GM18499 (cell line): Measurements from ENCODE around the gene MYH11.
"Not testable (repeated sequence)": the region's sequence is repeated elsewhere in the genome, so short reads cannot be mapped to it uniquely, and the experiment has no call there.

Experiments used
- ATAC-seq: cut with Tn5 transposase; IDR thresholded peaks from one replicate; pipeline ENCODE4 v1.9.1; 2021; ENCODE audit warnings: moderate number of reproducible peaks; ENCODE audit not compliant: insufficient read depth, unreplicated experiment

MYH11 gene

DNA sequence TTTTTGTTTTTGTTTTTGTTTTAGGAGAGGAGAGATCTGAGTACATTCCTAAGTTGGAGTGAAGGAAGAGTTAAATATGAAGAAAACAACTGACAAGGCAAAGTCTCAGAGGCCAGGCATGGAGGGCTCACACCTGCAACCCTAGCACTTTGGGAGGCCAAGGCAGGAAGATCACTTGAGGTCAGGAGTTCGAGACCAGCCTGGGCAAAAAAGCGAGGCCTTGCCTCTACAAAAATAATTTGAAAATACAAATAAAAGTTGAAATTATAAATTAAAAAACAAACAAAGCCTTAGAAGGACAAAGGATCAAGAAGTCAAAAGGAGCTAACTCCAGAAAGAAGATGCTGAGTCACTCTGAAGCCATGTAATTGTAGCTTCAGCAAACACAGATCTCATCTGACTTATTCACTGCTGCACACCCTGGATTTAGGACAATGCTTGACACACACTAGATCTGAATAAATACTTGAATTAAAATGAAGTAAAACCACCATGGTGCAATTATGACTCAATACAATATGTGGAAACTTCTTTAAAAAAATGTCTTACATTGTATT is 22.5 kb upstream of the MYH11 start:
- ATAC-seq, result no peak

DNA sequence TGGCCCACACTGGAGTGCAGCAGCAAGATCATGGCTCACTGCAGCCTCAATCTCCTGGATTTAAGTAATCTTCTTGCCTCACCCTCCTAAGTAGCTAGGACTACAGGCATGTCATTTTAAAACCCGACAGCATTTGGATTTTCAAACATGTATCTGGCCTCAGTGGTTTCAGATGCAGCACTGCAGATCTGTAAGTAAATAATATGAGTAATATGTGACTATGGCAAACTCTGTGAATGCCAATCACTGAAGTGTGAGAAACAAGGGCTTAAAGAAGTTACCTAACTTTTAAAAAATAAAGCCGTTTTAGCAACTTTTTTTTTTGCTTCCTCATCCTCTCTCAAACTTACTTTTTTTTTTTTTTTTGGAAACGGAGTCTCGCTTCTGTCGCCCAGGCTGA is 19.7 kb upstream of the MYH11 start:
- no peak for ATAC-seq

DNA sequence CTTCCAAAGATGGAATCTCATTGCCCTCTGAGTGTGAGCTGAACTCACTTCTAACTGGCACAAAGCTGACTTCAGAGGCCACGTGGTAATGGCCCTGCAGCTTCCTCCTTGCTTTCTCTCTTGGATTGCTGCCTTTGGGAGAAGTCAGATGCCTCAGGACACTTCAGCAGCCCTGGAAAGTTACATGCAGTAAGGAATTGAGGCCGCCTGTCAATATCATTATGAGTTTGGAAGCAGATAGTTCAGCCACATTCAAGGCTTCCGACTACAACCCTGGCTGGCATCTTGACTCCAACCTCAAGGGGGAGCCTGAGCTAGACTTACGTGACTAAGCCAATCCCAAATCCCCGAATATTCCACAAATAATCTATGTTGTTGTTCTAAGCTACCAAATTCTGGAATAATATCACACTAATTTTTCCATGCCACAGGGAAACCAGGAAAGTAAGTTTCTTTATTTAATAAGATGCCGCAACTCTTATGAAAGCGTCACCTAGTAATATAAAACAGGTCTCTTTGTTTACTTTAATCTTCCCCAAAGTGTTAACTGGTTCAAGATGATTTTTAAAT is 18.0 kb upstream of the MYH11 start:
- no peak for ATAC-seq

DNA sequence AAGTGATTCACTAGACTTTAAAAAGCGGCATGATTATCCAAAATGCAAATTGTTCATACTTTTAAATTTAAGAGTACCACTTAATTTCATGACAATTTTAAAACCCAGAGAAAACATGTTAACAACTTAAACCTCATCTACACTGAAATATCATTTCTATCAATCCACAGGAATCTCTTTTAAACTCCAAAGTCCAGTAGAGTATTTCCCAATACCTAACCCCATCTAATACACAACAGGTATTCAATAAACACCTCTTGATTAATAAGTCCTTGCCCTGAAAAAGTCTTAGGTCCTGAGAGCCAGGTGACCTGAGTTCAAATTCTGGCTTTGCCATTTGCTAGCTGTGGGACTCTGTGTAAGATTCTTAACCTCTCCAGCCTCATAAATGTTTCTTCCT is 16.9 kb upstream of the MYH11 start:
- ATAC-seq, result no peak

DNA sequence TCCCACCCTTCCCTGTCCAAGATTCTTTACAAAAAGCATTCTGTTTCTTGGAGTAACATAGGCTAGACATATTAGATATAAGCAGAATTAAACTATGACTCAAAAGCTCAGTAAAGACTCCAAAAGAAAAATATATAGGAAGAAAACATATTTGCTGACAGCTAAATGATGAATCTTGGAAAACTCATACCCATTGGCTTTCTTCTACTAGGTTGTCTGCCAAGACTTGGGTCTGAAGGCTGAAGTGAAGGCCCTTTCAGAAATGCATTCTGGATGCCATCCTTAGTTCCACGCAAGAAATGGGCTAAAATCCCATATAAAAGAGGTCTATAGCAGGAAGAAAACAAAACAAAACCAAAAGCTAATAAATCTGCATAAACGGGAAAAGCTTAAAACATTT is 16.5 kb upstream of the MYH11 start:
- ATAC-seq, result no peak

DNA sequence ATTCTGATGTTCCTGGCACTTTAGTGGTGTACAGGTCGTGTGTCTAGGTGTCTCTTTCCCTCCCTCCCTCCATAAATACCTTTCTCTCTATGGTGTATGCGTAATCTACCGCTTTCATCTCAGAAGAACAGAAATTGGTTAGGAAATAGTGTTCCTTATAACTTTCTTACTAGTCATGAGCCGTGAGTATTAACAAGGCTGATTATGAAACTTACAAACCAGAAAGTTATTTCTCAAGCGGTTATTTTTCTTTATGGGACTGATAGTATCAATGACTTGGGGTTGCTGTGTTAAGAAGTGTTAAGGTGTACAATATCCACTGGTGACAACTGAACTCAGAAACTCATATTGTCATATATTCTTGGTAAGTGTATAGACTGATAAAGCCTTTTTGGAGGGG is 13.2 kb upstream of the MYH11 start:
- ATAC-seq, result no peak

DNA sequence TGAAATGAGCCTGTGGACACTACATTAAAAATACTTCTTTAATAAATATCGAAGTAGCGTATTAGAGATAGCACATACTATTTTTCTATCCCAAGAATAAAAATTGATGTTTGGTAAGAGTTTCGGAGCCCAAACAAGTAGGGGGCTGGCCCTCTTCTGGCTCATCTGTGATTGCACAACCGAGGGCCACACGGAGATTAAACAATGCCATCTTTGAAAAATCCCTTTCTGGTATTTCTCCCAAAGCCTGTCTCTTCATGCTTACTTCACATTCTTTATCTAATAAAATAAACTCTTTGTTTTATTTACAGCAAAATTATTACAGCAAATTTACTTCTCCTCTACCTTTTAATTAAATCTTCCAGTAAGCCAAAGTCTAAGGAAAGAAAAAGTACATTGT is 9.6 kb upstream of the MYH11 start:
- no peak for ATAC-seq

DNA sequence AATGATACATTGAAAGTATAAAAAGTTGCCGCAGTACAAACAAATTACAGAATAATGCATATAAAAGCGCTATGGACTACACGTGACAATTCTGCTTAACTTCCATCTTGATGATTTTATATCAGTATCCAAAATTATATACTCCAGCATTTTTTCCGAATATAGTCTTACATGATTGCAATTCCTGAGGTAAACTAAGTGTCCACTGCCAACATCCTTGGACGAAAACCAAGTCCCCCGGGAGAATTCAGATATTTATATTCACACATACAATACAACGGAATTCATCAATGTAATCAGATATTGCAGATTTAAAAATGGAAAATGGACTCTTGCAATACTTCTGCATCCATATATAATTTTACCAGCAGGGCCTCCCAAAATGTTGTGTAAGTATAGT is 8.9 kb upstream of the MYH11 start:
- no peak for ATAC-seq

DNA sequence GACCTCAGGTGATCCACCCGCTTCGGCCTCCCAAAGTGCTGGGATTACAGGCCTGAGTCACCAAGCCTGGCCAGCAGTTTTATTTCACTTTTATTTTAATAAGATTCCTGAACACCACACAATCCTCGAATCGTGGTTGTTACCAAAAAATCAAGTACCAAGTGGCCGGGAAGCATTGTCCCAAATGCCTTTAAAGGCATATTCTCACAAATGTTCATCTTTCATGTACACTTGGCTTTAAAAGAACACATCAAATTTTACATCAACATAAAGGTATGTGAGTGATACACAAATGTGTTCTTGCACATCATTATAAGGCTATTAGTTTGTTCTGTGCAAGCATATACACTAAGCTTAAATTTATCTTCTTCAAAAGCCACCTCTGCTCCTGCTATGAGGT is 8.1 kb upstream of the MYH11 start:
- ATAC-seq, result no peak

DNA sequence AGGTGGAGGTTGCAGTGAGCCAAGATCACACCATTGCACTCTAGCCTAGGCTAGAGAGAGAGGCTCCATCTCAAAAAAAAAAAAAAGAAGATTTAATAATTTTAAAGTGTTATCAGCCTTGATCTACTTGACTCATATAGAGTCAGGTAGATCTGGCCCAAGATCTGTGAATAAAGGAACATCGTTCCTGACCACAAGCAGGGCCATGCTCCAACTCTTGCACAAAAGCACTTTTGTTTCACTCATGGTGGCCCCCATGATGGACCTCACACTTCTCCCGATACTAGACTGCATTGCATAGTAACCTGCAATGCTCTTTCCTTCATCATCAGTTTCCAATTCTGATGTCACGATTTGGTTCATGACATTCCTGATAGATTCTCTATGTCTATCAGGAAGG is 5.2 kb upstream of the MYH11 start:
- ATAC-seq, result no peak

DNA sequence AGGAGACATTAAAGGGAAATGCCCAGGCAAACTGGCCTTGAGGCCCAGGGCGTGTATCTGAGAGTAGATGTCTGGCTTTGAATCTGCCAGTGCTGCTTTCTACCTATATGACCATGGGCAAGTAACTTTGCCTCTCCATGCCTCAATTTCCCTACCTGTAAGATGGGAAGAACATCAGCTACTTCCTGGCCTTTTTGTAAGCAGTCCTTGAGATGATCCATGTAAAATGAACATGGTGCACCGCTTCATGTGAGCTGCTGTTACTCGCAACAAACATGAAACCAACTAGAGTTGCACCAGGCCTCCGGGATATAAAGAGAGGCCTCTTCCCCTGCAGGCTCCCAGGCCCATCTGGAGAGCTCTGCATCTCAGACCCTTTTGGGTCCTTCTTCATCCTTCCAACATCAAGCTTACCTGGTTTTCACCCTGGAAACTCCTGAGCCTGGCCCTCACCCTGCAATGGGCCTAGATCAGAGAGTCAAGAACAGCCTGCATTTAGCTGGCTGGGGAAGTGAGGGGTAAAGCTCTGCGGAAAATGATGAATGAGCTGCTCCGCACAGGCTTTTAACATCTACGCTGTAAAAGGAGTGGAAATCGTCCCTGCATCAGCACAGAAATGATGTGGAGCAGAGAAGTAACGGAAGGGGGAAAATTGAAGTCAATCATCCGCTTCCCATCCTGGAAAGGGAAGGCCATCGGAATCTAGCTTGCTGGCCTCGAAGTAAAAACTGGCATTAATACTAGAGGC is 2.3 kb upstream of the MYH11 start:
- ATAC-seq, result no peak

DNA sequence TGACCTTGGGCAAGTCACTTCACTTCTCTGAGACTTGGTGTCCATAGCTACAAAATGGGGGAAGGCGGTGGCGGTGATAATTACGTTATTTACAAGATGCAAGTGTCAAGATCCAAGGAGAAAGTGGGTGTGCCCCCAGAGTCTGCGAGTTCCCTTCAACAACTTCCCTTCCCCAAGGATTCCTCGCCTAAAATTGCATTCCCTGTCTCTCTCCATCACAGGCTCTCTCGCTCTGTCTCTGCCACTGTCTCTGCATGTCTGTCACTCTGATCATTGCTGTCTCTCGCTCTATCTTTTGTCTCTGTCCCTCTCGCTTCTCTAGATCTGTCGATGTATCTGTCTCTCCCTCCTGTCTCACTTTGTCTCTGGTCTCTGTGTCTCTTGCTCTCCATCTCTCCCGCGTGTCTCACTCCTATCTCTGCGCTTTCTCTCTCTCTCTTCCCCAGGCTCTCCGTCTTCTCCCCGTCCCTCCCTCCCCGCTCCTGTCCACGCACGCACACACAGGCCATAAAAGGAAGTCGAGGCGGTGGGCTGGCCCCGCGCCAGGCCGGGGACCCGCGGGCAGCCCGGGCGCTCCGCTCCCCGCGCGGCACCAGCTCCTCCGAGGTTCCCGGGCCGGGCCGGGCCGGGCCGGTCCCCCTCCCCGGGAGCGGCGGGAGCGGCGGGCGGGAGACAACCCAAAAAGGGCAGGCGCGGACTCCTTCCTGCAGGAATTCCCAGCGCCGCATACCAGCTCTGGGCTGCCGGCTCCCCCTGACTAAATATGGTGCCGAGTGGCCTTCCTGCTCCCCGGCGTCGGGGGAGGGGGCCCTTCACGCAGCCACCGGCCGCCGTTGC is 1.1 kb upstream of the MYH11 start:
- no peak for ATAC-seq

DNA sequence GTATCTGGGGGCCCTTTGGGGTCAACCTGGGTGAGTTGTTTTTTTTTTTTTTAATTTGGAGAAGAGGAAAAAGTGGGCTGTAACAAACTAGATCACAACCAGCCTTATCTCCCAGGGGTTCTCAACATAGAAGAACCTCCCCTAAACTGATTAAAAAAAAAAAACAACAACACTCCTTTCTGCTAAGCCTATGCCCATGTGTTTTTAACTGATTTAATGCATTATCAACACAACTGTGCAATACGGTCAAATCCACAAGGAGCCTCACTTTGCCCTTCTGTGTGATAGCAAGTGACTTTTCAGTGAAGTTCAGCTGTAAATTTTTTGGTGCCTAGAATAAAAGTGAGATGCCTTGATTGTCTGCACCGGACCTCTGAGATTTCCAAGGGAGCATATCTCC is 646 bp downstream of the MYH11 start:
- ATAC-seq, result no peak

DNA sequence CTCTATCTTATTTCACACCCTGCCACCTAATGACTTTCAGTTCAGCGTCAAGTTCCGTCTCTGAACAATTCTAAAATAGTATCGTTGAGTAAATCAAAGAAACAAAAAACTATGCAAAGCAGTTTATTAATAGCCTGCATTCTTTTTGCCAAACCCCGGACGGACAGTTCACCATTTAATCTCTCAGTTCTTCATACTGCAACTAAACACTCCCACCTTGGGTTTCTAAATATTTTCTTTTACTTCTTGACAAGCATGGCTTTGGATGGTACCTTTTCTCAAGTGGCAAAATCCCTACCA is 1.2 kb downstream of the MYH11 start:
- ATAC-seq, result no peak

DNA sequence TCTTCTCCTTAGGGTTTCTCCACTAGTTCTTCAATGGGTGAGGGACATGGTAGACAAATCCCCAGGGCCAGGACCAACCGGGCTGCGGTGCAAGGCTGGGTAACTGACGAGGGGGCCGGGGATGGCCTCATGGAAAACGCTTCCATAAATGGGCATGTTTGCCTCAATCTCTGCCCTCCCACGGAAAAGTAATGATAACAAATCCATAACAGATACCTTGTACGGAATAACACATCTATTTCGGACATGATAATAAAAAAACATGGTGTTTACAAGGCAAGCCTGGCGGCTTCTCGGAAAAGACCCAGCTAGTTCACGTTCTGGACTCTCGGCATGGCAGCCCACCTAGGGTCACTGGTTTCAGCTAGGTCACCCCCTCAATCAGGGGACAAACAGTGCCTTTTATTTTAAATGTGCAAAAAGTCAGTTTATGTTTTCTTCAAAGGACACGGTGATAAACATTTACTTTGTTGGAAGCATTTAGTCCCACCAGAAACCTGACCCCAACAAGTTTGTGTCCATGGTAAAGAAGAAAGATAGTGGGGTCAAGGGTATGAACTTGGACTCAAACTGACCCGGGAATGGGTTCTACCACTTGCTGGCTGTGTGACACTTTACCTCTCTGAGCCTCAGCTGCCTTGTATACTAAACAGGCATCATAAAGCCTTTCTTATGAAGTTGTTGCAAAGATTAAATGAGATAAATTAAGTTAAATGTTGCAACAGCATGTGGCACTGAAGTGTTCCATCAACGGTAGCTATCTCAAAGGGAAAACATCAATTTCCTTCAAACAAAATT is 1.7 kb downstream of the MYH11 start:
- no peak for ATAC-seq

DNA sequence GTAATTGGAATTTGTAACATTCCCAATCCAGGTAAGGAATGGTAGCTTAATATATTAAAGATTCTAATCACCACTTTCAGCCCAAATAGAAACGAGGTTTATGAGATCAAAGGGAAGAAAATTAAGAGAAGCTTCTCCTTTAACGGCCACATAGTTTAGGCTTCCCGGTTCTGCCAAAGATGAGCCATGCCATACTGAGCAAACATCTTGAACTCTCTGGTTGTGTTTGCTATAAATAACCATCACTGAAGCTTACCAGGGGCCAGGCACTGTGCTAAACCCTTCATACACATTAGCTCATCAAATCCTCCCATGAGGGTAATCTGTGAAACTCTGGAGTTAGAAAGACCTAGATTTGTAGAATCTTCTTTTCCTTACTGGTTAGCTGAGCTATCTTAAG is 2.8 kb downstream of the MYH11 start:
- no peak for ATAC-seq

DNA sequence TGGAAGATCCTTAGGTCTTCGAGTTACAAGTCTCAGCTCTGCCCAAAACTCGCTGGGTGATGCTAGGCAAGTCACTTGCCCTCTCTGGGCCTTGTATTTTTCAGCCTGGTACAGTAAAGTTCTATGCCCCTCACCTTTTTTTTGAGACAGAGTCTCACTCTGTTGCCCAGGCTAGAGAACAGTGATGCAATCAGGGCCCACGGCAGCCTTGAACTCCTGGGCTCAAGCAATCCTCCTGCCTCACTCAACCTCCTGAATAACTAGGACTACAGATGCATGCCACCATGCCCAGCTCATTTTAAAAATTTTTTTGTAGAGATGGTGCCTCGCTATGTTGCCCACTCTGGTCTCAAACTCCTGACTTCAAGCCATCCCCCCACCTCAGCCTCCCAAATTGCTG is 3.8 kb downstream of the MYH11 start:
- ATAC-seq, result no peak

DNA sequence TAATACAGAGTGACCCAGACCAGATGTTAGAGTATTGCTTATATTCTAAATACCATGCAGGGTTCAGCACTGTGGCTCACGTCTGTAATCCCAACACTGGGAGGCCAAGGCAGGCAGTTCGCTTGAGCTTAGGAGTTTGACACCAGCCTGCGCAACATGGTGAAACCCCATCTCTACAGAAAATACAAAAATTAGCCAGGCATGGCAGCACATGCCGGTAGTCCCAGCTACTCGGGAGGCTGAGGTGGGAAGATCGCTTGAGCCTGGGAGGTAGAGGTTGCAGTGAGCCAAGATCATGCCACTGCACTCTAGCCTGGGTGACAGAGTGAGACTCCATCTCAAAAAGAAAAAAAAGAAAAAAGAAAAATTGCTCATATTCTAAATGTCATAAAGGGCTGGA is 6.3 kb downstream of the MYH11 start:
- ATAC-seq, result not testable (repeated sequence)

DNA sequence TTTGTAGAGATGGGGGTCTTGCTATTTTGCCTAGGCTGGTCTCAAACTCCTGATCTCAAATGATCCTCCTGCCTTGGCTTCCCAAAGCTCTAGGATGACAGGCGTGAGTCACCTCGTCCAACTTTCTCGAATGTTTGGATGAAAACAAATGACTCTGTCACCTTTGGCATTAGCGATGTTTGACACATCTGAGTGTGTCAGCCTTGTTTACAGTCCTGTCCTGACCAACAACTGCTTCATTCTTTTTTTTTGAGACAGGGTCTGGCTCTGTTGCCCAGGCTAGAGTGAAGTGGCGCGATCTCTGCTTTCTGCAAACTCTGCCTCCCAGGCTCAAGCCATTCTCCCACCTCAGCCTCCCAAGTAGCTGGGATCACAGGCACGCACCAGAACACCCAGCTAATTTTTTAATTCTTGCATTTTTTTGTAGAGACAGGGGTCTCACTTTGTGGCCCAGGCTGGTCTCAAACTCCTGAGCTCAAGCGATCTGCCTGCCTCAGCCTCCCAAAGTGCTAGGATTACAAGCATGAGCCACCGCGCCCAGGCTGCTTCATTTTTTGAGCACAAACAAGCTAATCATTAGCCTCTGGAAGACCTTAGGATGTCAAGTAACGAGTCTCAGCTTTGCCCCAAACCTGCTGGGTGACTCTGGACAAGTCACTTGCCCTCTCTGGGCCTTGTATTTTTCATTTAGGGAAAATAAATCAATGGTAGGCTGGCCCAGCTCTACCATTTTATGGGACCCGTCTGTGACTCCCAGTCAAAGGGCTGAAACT is 7.4 kb downstream of the MYH11 start:
- ATAC-seq, result no peak

DNA sequence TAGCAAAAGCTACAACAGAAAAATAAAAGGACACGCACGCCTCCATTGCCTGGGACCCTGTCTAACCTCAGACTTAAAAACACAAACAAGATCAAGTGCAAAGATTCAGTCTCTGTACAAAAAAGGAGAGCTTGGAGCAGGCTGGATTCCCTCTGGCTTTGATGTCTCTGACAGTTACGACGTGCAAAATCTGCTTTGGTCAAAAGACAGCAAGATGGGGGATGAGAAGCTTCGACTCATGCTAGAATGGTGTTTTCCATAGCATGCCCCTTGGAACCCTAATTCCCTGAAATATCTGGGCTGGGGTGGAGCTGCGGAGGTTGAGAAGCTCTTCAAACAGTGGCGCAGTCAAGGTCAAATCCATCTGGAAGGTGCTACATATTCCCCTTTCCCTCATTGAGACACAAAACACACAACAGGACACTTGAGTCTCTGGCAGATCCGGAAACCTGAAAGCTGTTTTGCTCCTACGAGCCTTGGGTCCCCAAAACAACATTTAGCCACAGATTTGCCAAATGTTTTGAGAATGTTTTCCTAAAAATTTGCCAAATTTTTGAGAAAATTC is 9.1 kb downstream of the MYH11 start:
- ATAC-seq, result no peak
